Breast epithelium (tissue), 3 donors: Measurements from ENCODE around the gene MRPS23.

Experiments used
- CTCF ChIP-seq, 3 donors: fragments of 450-650 bp; IDR thresholded peaks; one replicate each; pipeline ENCODE4 v1.5.1; 2016 to 2017; ENCODE audit warnings: antibody characterized with exemption in 3 of 3, mild to moderate bottlenecking in 3 of 3, moderate library complexity in 3 of 3
- POLR2AphosphoS5 ChIP-seq, 3 donors: sonication (generic); formaldehyde crosslinking; IDR thresholded peaks; one replicate each; pipeline ENCODE4 v1.6.1; 2017; ENCODE audit warnings: antibody characterized with exemption in 3 of 3

- TF ChIP-seq CTCF (IDR thresholded peaks at IDR 0.05) (no peak), POLR2AphosphoS5 (IDR thresholded peaks at IDR 0.05) (no peak)
Measured at GRCh38 chr17:57823469-57824401, 26.1 kb downstream of the MRPS23 start.
